Activated CD8-positive, alpha-beta memory T cell treated with anti-CD3 and anti-CD28 coated beads, Interleukin-2, amount 10 ng/mL, durations not matched to agents 7 days and 5 days (primary cell): ENCODE measurements around the gene ZNF425. TPM values are rescaled to one million over a fixed set of nuclear protein-coding genes. Genes with fewer than 3 reads are reported as not detected.

Experiments
- ATAC-seq: fragments of 150-1000 bp; cut with Tn5 transposase; one replicate; pipeline ENCODE4 v1.10.0; 2021; ENCODE audit warnings: moderate library complexity
- CTCF ChIA-PET: fragments of 350-600 bp; sonication (Branson Sonifier 250); formaldehyde crosslinking; loops from one replicate; lab custom pipeline; 2021; ENCODE audit warnings: antibody characterized with exemption; lab: Charles Lee
- DNase-seq: peaks from one replicate; pipeline ENCODE4 v3.0.0-alpha.2; 2020
- H3K27ac Mint-ChIP-seq: one replicate; pipeline ENCODE4 v1.8.0; 2021; ENCODE audit warnings: mild to moderate bottlenecking, mixed read lengths
- H3K27me3 Mint-ChIP-seq: one replicate; pipeline ENCODE4 v1.8.0; 2021; ENCODE audit warnings: mixed read lengths
- H3K36me3 Mint-ChIP-seq: one replicate; pipeline ENCODE4 v1.8.0; 2021; ENCODE audit warnings: mild to moderate bottlenecking, mixed read lengths
- H3K4me1 Mint-ChIP-seq: one replicate; pipeline ENCODE4 v1.8.0; 2021; ENCODE audit warnings: mixed read lengths
- H3K4me3 Mint-ChIP-seq: one replicate; pipeline ENCODE4 v1.8.0; 2021; ENCODE audit warnings: mild to moderate bottlenecking, moderate library complexity, mixed read lengths
- H3K9me3 Mint-ChIP-seq: one replicate; pipeline ENCODE4 v1.8.0; 2022; ENCODE audit warnings: low read depth, mixed read lengths
- total RNA-seq, 2 experiments: library from RNA; stranded (reverse); gene quantifications; one replicate each; pipeline ENCODE4 v1.2.3, GENCODE V29; 2021

Gene ZNF425, protein sequence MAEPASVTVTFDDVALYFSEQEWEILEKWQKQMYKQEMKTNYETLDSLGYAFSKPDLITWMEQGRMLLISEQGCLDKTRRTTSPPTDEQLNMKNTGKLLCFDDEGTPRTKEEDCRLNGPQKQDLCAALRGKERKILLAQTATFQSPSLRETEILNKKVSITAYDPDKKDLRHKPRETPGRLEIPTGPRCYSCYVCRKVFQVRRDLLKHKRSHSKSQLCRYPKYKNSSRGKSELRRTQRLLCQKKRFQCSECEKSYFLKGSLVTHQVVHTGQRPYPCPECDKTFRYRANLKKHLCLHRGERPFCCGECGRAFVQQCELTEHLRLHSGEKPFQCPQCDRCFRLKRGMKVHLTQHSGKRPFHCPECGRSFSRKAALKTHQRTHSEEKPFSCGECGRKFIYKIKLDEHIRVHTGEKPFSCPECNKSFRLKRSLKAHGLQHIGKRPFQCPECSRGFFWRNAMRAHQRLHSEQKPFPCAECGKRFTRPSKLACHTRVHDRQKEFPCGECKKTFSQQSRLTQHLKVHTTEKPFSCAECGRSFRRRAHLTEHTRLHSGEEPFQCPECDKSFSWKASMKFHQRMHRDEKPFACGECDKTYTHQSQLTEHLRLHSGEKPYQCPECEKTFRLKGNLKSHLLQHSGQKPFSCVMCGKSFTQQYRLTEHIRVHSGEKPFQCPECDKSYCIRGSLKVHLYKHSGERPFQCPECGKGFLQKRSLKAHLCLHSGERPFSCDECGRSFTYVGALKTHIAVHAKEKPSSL
- under 1 TPM; 0.53 to 0.91 TPM for total RNA-seq

- peak; percentile 89 for ATAC-seq
- CTCF ChIA-PET, result interaction anchor here (0.6 to 5.0 kb wide), 17 partner anchors 10 to 184 kb away, joined by 3 to 61 read pairs (median 5); partner anchors contain the start of genes ZNF282, ZNF398 and ZNF783
- H3K36me3 Mint-ChIP-seq, result peaks cover 29% of the 10 kb centered on the region
- H3K9me3 Mint-ChIP-seq, result peaks cover 5% of the 10 kb centered on the region
- peak; percentile 94 for DNase-seq
- H3K4me1 Mint-ChIP-seq, result peaks cover 22% of the 10 kb centered on the region
- H3K27ac Mint-ChIP-seq, result peak within 1 kb of the TSS; percentile 99
- no peaks in the 10 kb centered on the region for H3K27me3 Mint-ChIP-seq
- peak within 1 kb of the TSS; percentile 88 for H3K4me3 Mint-ChIP-seq
Observed at GRCh38 chr7:149125863-149126661, at the start of gene ZNF425. ZNF425 (minus strand) TSS chr7:149126324; CDS start chr7:149126213, 111 bp downstream.

- CTCF ChIA-PET, result interaction anchor here (1.4 to 2.0 kb wide), 2 partner anchors 11 to 21 kb away, joined by 4 to 8 read pairs; partner anchors contain the start of gene ZNF282
- Mint-ChIP-seq H3K9me3 (no peaks in the 10 kb centered on the region), H3K27ac (no peak overlapping the region), H3K36me3 (peaks cover 33% of the 10 kb centered on the region), H3K27me3 (no peaks in the 10 kb centered on the region), H3K4me3 (no peak overlapping the region), H3K4me1 (peaks cover 8% of the 10 kb centered on the region)
- DNase-seq (no peak), ATAC-seq (no peak)
Observed at GRCh38 chr7:149175150-149175549, 49.0 kb upstream of the ZNF425 start.

DNA sequence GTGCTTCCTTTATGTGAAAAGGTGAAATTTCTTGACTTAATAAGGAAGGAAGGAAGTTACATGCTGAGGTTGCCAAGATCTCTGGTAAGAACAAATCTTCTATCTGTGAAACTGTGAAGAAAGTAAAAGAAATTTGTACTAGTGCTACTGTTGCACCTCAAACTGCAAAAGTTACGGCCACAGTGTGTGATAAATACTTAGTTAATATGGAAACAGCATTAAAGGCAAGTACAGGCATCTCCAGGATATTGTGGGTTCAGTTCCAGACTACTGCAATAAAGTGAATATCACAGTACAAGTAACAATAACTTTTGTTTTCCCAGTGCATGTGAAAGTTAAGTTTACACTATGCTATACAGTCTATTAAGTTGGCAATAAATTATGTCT lies 46.4 kb upstream of the ZNF425 start:
- Mint-ChIP-seq H3K27me3 (no peaks in the 10 kb centered on the region), H3K9me3 (no peaks in the 10 kb centered on the region), H3K36me3 (peaks cover 25% of the 10 kb centered on the region), H3K27ac (no peak overlapping the region), H3K4me1 (peaks cover 8% of the 10 kb centered on the region), H3K4me3 (no peak overlapping the region)
- CTCF ChIA-PET, result no interaction called here
- no peak for DNase-seq
- no peak for ATAC-seq

DNA sequence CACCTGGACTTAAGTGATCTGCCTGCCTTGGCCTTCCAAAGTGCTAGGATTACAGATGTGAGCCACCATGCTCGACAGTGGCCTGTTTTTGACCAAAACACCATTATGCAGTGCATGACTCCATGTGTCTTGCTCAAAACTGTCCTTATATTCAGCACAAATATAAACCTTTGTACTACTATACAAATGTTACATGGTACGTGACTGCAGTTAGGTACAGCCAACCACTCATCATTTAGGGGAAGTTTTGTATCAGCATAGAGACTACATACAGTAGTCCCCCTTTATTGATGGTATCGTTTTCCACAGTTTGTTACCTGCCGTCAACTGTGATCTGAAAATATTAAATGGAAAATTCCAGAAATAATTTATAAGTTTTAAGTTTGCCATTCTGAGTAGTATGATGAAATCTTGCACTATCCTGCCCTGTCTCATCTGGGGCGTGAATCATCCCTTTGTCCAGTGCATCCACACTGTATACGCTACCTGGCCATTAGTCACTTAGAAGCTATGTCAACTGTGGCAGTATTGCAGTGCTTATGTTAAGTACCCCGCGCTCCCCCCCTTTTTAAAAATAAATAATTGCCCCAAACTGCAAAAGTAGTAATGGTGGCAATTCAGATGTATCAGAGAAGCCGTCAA lies 45.9 kb upstream of the ZNF425 start:
- no peak overlapping the region for H3K4me3 Mint-ChIP-seq
- ATAC-seq (no peak), DNase-seq (no peak)
- H3K27me3 Mint-ChIP-seq, result no peaks in the 10 kb centered on the region
- CTCF ChIA-PET, result interaction anchor here (1.7 kb wide), 1 partner anchor 90 kb away, joined by 3 read pairs; the partner anchor contains the start of gene ZNF783
- H3K36me3 Mint-ChIP-seq, result peaks cover 25% of the 10 kb centered on the region
- no peaks in the 10 kb centered on the region for H3K9me3 Mint-ChIP-seq
- no peak overlapping the region for H3K27ac Mint-ChIP-seq
- H3K4me1 Mint-ChIP-seq, result peaks cover 8% of the 10 kb centered on the region

GRCh38 chr7:149166630-149167352 lies 40.7 kb upstream of the ZNF425 start:
- no peak for DNase-seq
- CTCF ChIA-PET, result interaction anchor here (0.8 to 1.1 kb wide), 4 partner anchors 14 to 101 kb away, joined by 3 to 4 read pairs (median 3); partner anchors contain the start of genes ZNF282 and ZNF425
- Mint-ChIP-seq H3K27ac (no peak overlapping the region), H3K4me1 (peaks cover 4% of the 10 kb centered on the region), H3K36me3 (peaks cover 35% of the 10 kb centered on the region), H3K9me3 (no peaks in the 10 kb centered on the region), H3K27me3 (no peaks in the 10 kb centered on the region), H3K4me3 (no peak overlapping the region)
- ATAC-seq, result no peak

GRCh38 chr7:149166142-149166541 lies 40.0 kb upstream of the ZNF425 start:
- ATAC-seq, result no peak
- CTCF ChIA-PET, result interaction anchor here (1.1 kb wide), 1 partner anchor 40 kb away, joined by 3 read pairs; the partner anchor contains the start of gene ZNF425
- Mint-ChIP-seq H3K4me1 (peaks cover 10% of the 10 kb centered on the region), H3K4me3 (no peak overlapping the region), H3K9me3 (no peaks in the 10 kb centered on the region), H3K27ac (no peak overlapping the region), H3K36me3 (peaks cover 40% of the 10 kb centered on the region), H3K27me3 (no peaks in the 10 kb centered on the region)
- DNase-seq, result no peak

DNA sequence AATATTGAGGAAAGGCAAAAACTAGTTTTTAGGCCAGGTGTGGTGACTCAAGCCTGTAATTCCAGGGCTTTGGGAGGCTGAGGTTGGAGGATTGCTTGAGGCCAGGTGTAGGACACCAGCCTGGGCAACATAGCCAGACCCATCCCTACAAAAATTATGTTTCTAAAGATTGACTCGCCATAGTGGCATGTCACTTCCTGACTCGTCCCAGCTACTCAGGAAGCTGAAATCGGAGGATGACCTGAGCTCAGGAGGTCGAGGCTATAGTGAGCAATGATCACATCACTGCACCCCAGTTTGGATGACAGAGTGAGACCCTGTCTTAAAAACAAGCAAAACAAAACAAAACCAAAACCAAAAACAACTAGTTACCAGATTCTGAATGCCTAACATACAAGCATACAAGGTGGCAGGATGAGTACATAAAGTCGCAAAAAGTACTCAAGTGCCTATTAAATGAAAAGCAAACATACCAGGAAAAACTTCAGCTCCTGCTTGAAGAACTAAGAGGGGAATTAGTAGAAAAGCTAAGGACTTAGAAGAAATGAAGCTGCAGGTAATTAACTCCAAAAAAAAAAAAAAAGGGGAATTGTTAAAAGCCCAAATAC lies 35.2 kb upstream of the ZNF425 start:
- Mint-ChIP-seq H3K9me3 (no peaks in the 10 kb centered on the region), H3K4me3 (no peak overlapping the region), H3K4me1 (peaks cover 18% of the 10 kb centered on the region), H3K27me3 (no peaks in the 10 kb centered on the region), H3K36me3 (peaks cover 39% of the 10 kb centered on the region), H3K27ac (peak overlapping the region; percentile 80)
- no peak for DNase-seq
- no peak for ATAC-seq
- CTCF ChIA-PET, result interaction anchor here (1.1 kb wide), 1 partner anchor 34 kb away, joined by 4 read pairs; the partner anchor contains the start of gene ZNF282

DNA sequence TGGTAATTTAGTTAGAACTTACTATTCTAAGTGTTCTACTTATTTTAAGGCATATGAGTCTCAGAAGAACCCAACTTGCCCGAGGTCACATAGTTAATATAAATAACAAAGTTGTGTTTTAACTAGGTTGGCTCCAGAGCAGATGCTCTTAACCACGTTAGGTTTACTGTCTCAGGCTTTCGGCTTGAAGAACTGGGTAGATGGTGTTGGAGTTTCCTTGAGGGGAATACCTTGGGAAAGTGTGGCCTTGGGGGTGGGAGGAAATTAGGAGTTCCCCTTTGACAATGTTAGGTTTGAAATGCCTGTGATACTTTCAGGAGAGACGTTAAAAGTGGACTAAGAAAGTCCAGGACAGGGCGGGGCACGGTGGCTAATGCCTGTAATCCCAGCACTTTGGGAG lies 30.8 kb upstream of the ZNF425 start:
- H3K4me3 Mint-ChIP-seq, result no peak overlapping the region
- H3K36me3 Mint-ChIP-seq, result peaks cover 40% of the 10 kb centered on the region
- H3K4me1 Mint-ChIP-seq, result peaks cover 18% of the 10 kb centered on the region
- no peak overlapping the region for H3K27ac Mint-ChIP-seq
- CTCF ChIA-PET, result no interaction called here
- ATAC-seq (no peak), DNase-seq (no peak)
- H3K27me3 Mint-ChIP-seq, result no peaks in the 10 kb centered on the region
- no peaks in the 10 kb centered on the region for H3K9me3 Mint-ChIP-seq

GRCh38 chr7:149154056-149154455 lies 27.9 kb upstream of the ZNF425 start:
- Mint-ChIP-seq H3K4me1 (peaks cover 11% of the 10 kb centered on the region), H3K36me3 (peaks cover 32% of the 10 kb centered on the region), H3K4me3 (no peak overlapping the region), H3K9me3 (no peaks in the 10 kb centered on the region), H3K27ac (no peak overlapping the region), H3K27me3 (no peaks in the 10 kb centered on the region)
- DNase-seq (no peak), ATAC-seq (no peak)
- CTCF ChIA-PET, result interaction anchor here (2.0 kb wide), 1 partner anchor 28 kb away, joined by 5 read pairs; the partner anchor contains the start of gene ZNF425

GRCh38 chr7:149153346-149153745 lies 27.2 kb upstream of the ZNF425 start:
- Mint-ChIP-seq H3K27ac (peak overlapping the region; percentile 21), H3K9me3 (no peaks in the 10 kb centered on the region), H3K4me3 (no peak overlapping the region), H3K4me1 (peaks cover 17% of the 10 kb centered on the region), H3K36me3 (peaks cover 31% of the 10 kb centered on the region), H3K27me3 (no peaks in the 10 kb centered on the region)
- no peak for ATAC-seq
- CTCF ChIA-PET, result interaction anchor here (2.0 kb wide), 1 partner anchor 28 kb away, joined by 5 read pairs; the partner anchor contains the start of gene ZNF425
- no peak for DNase-seq

- Mint-ChIP-seq H3K27me3 (no peaks in the 10 kb centered on the region), H3K4me1 (peaks cover 23% of the 10 kb centered on the region), H3K4me3 (no peak overlapping the region), H3K27ac (no peak overlapping the region), H3K9me3 (no peaks in the 10 kb centered on the region), H3K36me3 (peaks cover 21% of the 10 kb centered on the region)
- DNase-seq, result no peak
- no peak for ATAC-seq
- CTCF ChIA-PET, result interaction anchor here (0.9 to 2.2 kb wide), 4 partner anchors 13 to 44 kb away, joined by 3 to 8 read pairs (median 4); partner anchors contain the start of gene ZNF282
Observed at GRCh38 chr7:149150981-149151380, 24.9 kb upstream of the ZNF425 start.
